NOMO-1 (cell line): Measurements from ENCODE around the gene PLA2G4F.

Source experiments
- DNase-seq, 2 experiments: peaks; one replicate each; lab custom pipeline; 2025; ENCODE audit not compliant: unreplicated experiment in 2 of 2; lab: John Stamatoyannopoulos, UW

The PLA2G4F gene

GRCh38 chr15:42133886-42134502 lies 22.4 kb downstream of the PLA2G4F start:
- DNase-seq = peak; percentile 61 to 89

GRCh38 chr15:42133356-42133755 lies 23.1 kb downstream of the PLA2G4F start:
- no peak for DNase-seq

DNA sequence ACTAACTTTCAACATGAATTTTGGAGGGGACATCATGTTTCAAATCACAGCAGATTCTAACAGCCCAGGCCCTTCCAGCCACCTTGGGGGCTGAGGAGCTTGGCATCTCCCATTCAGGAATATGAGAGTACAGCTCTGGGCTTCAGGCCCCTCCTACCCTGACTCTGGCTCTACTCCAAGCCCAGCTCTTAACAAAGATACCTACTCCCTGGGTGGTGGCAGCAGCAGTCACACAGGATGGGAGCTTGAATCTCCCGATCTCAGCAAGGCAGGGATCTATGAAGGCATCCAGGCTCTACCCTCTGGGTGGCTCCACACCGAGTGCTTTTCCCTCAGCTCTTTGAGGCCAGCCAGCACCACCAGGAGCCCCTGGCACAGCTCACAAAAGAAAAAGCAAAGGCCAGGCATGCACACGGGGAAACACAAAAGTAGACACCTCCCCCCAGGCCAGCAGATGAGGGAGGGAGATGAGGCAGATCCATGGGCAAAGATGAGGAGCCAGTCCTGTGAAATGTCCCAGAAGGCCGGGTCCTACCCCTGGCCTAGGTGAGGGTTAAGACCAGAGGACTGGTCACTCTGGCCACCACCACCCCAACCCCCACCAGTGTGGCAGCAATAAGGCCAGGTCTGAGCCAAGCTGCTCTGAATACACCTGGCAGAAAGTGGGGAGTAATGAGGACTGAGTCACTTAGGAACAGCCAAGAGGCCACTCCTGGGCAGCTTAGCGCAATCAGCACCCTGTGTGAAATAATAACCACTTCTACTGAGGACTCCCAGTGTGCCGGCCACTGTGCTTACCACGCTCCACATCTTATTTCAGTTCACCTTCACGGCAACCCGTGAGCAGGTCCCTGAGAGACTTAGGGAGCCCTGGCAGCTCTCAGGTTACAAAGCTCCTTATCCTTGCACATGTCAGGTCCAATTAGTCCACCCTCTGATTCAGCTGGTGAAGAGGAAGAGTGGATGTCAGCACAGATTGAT lies 24.3 kb downstream of the PLA2G4F start:
- no peak for DNase-seq

- DNase-seq = no peak
These were observed 25.4 kb downstream of the PLA2G4F start for GRCh38 chr15:42131006-42131405.

DNA sequence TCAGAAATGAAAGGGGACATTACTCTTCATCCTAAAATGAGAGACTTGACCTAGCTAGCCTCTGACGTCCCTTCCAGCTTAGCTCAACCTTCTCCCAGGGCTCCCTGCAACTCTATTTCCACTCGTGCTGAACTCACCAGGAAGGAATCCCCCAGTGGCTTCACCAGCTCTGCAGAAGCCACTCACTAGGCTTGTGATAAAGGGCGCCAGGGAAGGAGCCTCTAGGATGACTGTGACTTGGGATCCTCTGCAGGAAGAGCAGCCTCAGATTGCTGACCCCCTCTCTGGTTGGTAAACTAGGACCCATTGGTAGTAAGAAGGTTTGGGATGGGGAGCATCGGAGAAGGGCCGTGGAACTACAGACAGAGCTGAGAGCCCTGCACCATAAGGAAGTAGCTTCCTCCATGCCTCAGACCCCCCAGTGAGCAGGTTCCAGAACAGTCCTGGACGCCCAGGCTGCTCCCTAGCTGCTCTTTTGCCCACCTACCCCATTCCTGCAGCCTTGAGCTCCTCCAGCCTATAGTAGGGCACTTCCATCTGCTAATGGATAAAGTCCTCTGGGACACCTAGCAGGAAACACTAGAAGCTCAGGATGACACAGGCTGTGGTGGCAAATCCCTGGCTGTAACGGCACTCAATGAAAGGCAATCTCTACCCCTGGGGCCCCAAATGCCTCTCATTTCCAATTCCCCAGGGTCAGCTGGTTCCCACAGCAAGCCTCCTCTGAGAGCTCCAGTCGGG lies 26.0 kb downstream of the PLA2G4F start:
- no peak for DNase-seq

- DNase-seq = no peak
These were observed 27.1 kb downstream of the PLA2G4F start for GRCh38 chr15:42129364-42129763.

GRCh38 chr15:42128476-42128875 lies 28.0 kb downstream of the PLA2G4F start:
- DNase-seq = no peak

GRCh38 chr15:42123546-42123945 lies 32.9 kb downstream of the PLA2G4F start:
- DNase-seq = no peak

DNA sequence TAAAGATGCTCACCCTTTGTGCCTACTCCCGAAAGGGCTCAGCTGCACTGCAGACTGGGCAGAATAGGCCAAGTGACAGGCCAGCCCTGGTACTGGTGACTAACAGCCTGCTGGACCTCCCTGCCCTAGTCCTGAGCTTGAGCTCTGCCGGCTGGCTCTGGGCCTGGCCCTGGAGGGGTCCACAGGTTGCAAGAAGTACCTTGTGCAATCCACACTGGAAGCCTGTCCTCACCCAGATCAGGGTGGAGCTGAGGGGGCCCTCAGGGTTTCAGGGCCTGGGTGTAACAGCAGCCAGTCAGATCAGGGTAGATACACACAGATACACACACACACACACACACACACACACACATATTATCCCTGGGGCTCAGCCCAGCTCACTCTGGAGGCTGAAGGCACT lies 34.8 kb downstream of the PLA2G4F start:
- peak; percentile 21 to 49 for DNase-seq

- peak; percentile 93 to 96 for DNase-seq
These were observed 35.4 kb downstream of the PLA2G4F start for GRCh38 chr15:42121021-42121420.

DNA sequence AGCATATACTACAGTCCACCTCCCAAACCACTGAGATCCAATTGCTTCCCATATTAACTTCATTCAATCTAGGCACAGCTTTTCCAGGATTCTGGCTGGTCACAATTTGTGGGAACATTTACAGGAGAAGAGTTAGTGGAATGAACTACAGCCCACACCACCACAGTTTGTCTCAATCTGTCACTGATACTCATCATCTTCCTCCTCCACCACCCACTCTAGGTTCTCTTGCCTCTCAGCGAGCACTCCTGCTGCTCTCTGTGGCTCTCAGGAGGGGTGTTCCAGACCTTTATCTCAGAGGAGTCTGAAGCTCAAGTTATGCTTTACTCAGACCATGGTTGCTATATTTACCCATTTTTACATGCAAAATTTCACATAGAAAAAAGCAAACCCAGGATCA lies 36.2 kb downstream of the PLA2G4F start:
- no peak for DNase-seq

DNA sequence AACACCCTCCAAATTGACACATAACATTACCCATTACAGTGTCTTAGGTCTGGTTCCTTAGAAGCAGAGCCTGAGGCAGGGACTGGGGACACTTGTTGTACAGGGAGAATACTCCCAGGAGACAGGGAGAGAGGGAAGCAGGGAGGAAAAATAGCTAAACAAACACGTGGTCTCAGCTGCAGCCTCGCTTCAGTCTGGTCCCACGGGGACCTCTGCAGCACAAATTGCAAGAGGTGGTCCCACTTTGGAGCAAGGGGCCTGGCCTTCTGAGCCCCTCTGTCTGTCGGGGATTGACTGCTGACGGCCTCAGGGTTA lies 37.0 kb downstream of the PLA2G4F start:
- no peak for DNase-seq

DNA sequence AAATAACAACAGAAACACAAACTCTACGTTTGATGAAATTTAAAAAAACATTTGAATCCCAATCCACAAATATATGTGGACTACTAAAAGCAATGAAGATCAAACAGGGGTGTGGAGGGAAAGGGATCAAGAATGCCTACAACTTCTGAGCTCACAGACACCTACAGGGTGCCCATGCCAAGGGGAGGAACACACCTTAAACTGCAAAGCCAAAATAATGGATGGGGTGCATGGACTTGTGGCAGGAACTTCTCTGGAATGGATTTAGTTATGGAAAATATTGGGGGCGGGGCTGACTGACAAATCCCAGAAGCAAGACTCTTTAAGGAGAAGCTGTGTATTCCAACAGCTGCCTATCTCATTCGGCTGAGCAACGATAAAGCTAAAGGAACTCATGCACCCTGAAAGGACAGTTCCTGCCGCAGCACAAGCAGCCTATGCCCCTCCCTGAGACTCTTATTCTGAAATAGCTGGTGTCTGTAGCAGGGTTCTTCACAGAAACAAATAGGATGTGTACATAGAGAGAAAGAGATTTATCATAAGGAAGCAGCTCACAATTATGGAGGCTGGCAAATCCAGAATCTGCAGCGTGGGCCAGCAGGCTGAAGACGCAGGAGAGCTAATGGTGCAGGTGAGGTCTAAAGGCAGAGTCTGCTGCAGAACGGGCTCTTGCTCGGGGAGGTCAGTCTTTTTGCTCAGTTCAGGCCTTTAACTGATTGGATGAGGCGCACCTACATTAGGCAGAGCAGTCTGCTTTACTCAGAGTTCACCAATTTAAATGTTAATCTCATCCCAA lies 37.6 kb downstream of the PLA2G4F start:
- peak; percentile 91 to 94 for DNase-seq

GRCh38 chr15:42111924-42112323 lies 44.5 kb downstream of the PLA2G4F start:
- DNase-seq = peak; percentile 95 to 97

GRCh38 chr15:42110367-42110766 lies 46.1 kb downstream of the PLA2G4F start:
- DNase-seq = no peak

DNA sequence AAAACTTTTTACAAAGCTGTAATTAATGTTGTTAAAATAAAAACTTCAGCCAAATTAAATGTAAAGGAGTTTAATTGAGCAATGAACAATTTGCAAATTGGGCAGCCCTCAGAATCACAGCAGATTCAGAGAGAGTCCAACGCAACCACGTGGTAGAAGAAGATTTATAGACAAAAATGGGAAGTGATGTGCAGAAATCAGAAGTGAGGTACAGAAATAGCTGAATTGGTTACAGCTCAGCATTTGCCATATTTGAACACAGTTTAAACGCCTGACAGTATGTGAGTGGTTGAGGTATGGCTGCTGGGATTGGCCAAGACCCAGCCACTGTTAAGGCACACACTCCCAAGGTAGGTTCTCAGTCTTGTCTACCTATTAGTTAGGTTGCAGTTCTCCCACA lies 47.6 kb downstream of the PLA2G4F start:
- peak; percentile 76 to 91 for DNase-seq

DNA sequence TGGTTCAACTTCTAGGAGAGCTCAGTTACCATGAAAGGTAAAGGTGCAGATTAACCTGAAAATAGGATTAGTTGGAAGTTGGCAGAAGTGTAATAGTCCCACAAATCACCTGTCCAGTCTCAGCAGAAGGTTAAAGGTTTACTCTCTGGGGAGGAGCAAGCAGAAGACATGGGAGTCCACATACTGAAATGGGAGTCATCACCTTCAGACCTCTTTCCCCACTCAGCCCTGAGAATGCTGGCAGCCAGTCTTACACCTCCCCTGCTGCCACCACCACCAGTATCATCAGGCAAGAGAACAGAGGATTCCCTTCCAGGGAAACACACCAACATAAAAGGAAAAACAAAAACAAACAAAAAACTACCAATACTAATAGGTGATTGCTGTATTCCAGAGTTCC lies 48.2 kb downstream of the PLA2G4F start:
- DNase-seq = no peak

DNA sequence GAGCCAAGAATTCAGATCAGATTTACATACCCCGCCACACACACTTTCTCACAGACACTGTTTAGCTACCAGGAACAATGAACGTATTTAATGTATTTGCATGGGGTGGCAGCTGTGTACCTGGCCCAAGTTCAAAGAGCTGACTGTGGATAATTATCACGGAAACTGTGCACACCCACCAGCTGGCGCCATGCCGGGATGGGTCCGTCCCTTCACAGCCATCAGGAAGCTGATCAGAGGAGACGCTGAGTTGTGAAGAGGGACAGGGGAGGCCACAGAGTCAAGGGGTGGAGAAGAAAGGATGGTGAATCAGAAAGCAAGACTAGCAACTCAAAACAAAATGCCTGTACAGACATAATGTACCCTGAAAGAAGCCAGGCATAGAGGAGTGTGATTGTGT lies 49.0 kb downstream of the PLA2G4F start:
- DNase-seq = no peak

- peak in 1 of 2 experiments; percentile 59 for DNase-seq
These were observed 50.1 kb downstream of the PLA2G4F start for GRCh38 chr15:42106288-42106687.

GRCh38 chr15:42104095-42104891 lies 52.1 kb downstream of the PLA2G4F start:
- DNase-seq = no peak
